ENCODE measurements around the gene COX5A. TPM values are rescaled to one million over a fixed set of nuclear protein-coding genes. Genes with fewer than 3 reads are reported as not detected.

COX5A gene
- total and polyA plus RNA-seq, 7 donors = 73.7 to 1,227 (median 124) TPM

- Histone ChIP-seq H3K9me3 (no peaks in the 10 kb centered on the region), H3K36me3 (peaks cover 0 to 47% (median 6%) of the 10 kb centered on the region in 4 donors), H3K4me3 (no peak overlapping the region), H3K27me3 (no peaks in the 10 kb centered on the region), H3K4me1 (peaks cover 0 to 25% (median 19%) of the 10 kb centered on the region in 4 donors), H3K27ac (no peak overlapping the region)
- TF ChIP-seq POLR2AphosphoS5 (IDR thresholded peaks at IDR 0.05) (no peak), EP300 (IDR thresholded peaks at IDR 0.05) (no peak), CTCF (IDR thresholded peaks at IDR 0.05) (no peak), POLR2A (IDR thresholded peaks at IDR 0.05) (no peak)
- intact Hi-C loops (cut with DNase I) = no loop called here
- 95% methylated on average over 2 of the region's 2 CpGs for WGBS, 2 donors
- no peak for DNase-seq
These were observed 44.9 kb downstream of the COX5A start for GRCh38 chr15:74892931-74893330.

- whole genome bisulfite sequencing, 2 donors = 73 to 87% methylated on average over 3 of the region's 3 CpGs
- DNase-seq = no peak
- TF ChIP-seq EP300 (IDR thresholded peaks at IDR 0.05) (no peak), POLR2A (IDR thresholded peaks at IDR 0.05) (no peak), CTCF (IDR thresholded peaks at IDR 0.05) (no peak), POLR2AphosphoS5 (IDR thresholded peaks at IDR 0.05) (no peak)
- intact Hi-C loops (cut with DNase I) = no loop called here
- H3K4me1 ChIP-seq = peaks cover 0 to 25% (median 19%) of the 10 kb centered on the region in 4 donors
- H3K36me3 ChIP-seq = peaks cover 0 to 42% (median 6%) of the 10 kb centered on the region in 4 donors
- H3K27ac ChIP-seq = no peak overlapping the region
- H3K27me3 ChIP-seq = no peaks in the 10 kb centered on the region
- no peak overlapping the region for H3K4me3 ChIP-seq
- H3K9me3 ChIP-seq = no peaks in the 10 kb centered on the region
These were observed 45.6 kb downstream of the COX5A start for GRCh38 chr15:74892313-74892712.

- no peak overlapping the region for H3K4me3 ChIP-seq
- intact Hi-C loops (cut with DNase I) = no loop called here
- 24 to 80% methylated on average over 3 of the region's 3 CpGs for WGBS, 2 donors
- H3K9me3 ChIP-seq = no peaks in the 10 kb centered on the region
- no peaks in the 10 kb centered on the region for H3K27me3 ChIP-seq
- peaks cover 0 to 25% (median 19%) of the 10 kb centered on the region in 4 donors for H3K4me1 ChIP-seq
- peaks cover 0 to 33% (median 6%) of the 10 kb centered on the region in 4 donors for H3K36me3 ChIP-seq
- no peak for DNase-seq
- TF ChIP-seq POLR2AphosphoS5 (IDR thresholded peaks at IDR 0.05) = no peak
- TF ChIP-seq CTCF (IDR thresholded peaks at IDR 0.05) = no peak
- no peak for TF ChIP-seq POLR2A (IDR thresholded peaks at IDR 0.05)
- no peak overlapping the region for H3K27ac ChIP-seq
These were observed 46.4 kb downstream of the COX5A start for GRCh38 chr15:74891469-74891868.

- TF ChIP-seq POLR2A (IDR thresholded peaks at IDR 0.05) = no peak
- 2 to 3% methylated on average over 1 of the region's 1 CpG for WGBS, 2 donors
- H3K27ac ChIP-seq = peak overlapping the region; percentile 82 to 87 (median 86)
- H3K4me3 ChIP-seq = peak overlapping the region; percentile 88 to 97 (median 92)
- H3K36me3 ChIP-seq = peaks cover 0 to 26% (median 6%) of the 10 kb centered on the region in 4 donors
- peaks cover 0 to 25% (median 19%) of the 10 kb centered on the region in 4 donors for H3K4me1 ChIP-seq
- H3K27me3 ChIP-seq = no peaks in the 10 kb centered on the region
- intact Hi-C loops (cut with DNase I) = no loop called here
- no peaks in the 10 kb centered on the region for H3K9me3 ChIP-seq
- DNase-seq = no peak
These were observed 47.3 kb downstream of the COX5A start for GRCh38 chr15:74890665-74890960.

GRCh38 chr15:74889883-74890664, 47.8 kb downstream of the COX5A start, which contains the start of gene MPI:
MPI (plus strand) TSS chr15:74890042; CDS start chr15:74890074, 32 bp downstream.
- TF ChIP-seq POLR2AphosphoS5 (IDR thresholded peaks at IDR 0.05) (peak; percentile 66 to 74 (median 70)), CTCF (IDR thresholded peaks at IDR 0.05) (no peak), POLR2A (IDR thresholded peaks at IDR 0.05) (peak; percentile 20 to 43), EP300 (IDR thresholded peaks at IDR 0.05) (no peak)
- DNase-seq = peak; percentile 91
- Histone ChIP-seq H3K27ac (peak within 1 kb of the TSS; percentile 82 to 87 (median 86)), H3K9me3 (no peaks in the 10 kb centered on the region), H3K4me1 (peaks cover 0 to 25% (median 19%) of the 10 kb centered on the region in 4 donors), H3K36me3 (peaks cover 0 to 22% (median 6%) of the 10 kb centered on the region in 4 donors), H3K27me3 (no peaks in the 10 kb centered on the region), H3K4me3 (peak within 1 kb of the TSS; percentile 88 to 97 (median 92))
- WGBS, 2 donors = 1 to 3% methylated on average over 47 of the region's 47 CpGs
- intact Hi-C loops (cut with DNase I) = no loop called here
